Activated T-helper 1 cell treated with anti-CD3 and anti-CD28 coated beads, Interleukin-12 subunit alpha, Interleukin-12 subunit beta, Interleukin-2, Interleukin-4 antibody, amounts not matched to agents 30 ng/mL and 10 ng/mL and 1 ng/mL, durations not matched to agents 14 hours and 24 hours and 36 hours (primary cell): ENCODE results near the gene ZNF12. TPM values are rescaled to one million over a fixed set of nuclear protein-coding genes. Genes with fewer than 3 reads are reported as not detected.

ENCODE experiments used
- DNase-seq: peaks from one replicate; pipeline ENCODE4 v3.0.0; 2021; ENCODE audit warnings: low spot score
- H3K27ac Mint-ChIP-seq: one replicate; pipeline ENCODE4 v1.8.0; 2021; ENCODE audit warnings: mild to moderate bottlenecking, mixed read lengths
- H3K27me3 Mint-ChIP-seq: one replicate; pipeline ENCODE4 v1.8.0; 2022; ENCODE audit warnings: mild to moderate bottlenecking, moderate library complexity, mixed read lengths; ENCODE audit not compliant: insufficient read depth
- H3K36me3 Mint-ChIP-seq: one replicate; pipeline ENCODE4 v1.8.0; 2021; ENCODE audit warnings: low read depth, mixed read lengths
- H3K4me1 Mint-ChIP-seq: one replicate; pipeline ENCODE4 v1.8.0; 2021; ENCODE audit warnings: low read depth, mixed read lengths
- H3K4me3 Mint-ChIP-seq: one replicate; pipeline ENCODE4 v1.8.0; 2021; ENCODE audit warnings: mild to moderate bottlenecking, moderate library complexity, mixed read lengths
- H3K9me3 Mint-ChIP-seq: one replicate; pipeline ENCODE4 v1.8.0; 2021; ENCODE audit warnings: mixed read lengths
- intact Hi-C: fragments of 100-400 bp; cut with micrococcal nuclease; formaldehyde crosslinking; loops from one replicate; pipeline ENCODE4 v1.15.1; 2024
- total RNA-seq: library from RNA; stranded (reverse); gene quantifications from 2 replicates; pipeline ENCODE4 v1.2.3, GENCODE V29; 2022

The ZNF12 gene
- total RNA-seq, 1 donor from 2014 or later, result 19.7 TPM

- H3K36me3 Mint-ChIP-seq, result peaks cover 42% of the 10 kb centered on the region
- intact Hi-C loops, result loop anchor here (10.0 kb wide), 1 partner anchor 65 kb away; the partner anchor contains the start of gene ZDHHC4
- H3K4me1 Mint-ChIP-seq, result peaks cover 19% of the 10 kb centered on the region
- H3K4me3 Mint-ChIP-seq, result peak overlapping the region; percentile 84
- no peaks in the 10 kb centered on the region for H3K9me3 Mint-ChIP-seq
- DNase-seq, result no peak
- no peaks in the 10 kb centered on the region for H3K27me3 Mint-ChIP-seq
- no peak overlapping the region for H3K27ac Mint-ChIP-seq
Observed at GRCh38 chr7:6639627-6640026, 67.1 kb downstream of the ZNF12 start.

- DNase-seq, result no peak
- Mint-ChIP-seq H3K27me3 (no peaks in the 10 kb centered on the region), H3K27ac (no peak overlapping the region), H3K4me3 (peak overlapping the region; percentile 84), H3K36me3 (peaks cover 37% of the 10 kb centered on the region), H3K4me1 (peaks cover 19% of the 10 kb centered on the region), H3K9me3 (no peaks in the 10 kb centered on the region)
- intact Hi-C loops, result loop anchor here (10.0 kb wide), 1 partner anchor 64 kb away; the partner anchor contains the start of gene ZDHHC4
Observed at GRCh38 chr7:6639032-6639431, 67.7 kb downstream of the ZNF12 start.

Other genes starting within 250 kb of the ZNF12 start
- gene KDELR2, start 222.8 kb downstream of the ZNF12 start, total RNA-seq, result 73.0 and 74.6 TPM in 2 replicates
- 0.08 and 0.12 TPM in 2 replicates for gene GRID2IP, start 155.5 kb downstream of the ZNF12 start, total RNA-seq
- 21.0 and 24.6 TPM in 2 replicates for gene ZDHHC4, start 129.5 kb downstream of the ZNF12 start, total RNA-seq
- gene INTS15, start 116.9 kb downstream of the ZNF12 start, total RNA-seq, result 44.6 and 46.6 TPM in 2 replicates
- 0.41 and 0.42 TPM in 2 replicates for gene ZNF853, start 91.3 kb downstream of the ZNF12 start, total RNA-seq
- gene ZNF316, start 69.6 kb downstream of the ZNF12 start, total RNA-seq, result 30.7 and 33.8 TPM in 2 replicates
- 0.20 and 0.29 TPM in 2 replicates for gene RSPH10B2, start 47.2 kb upstream of the ZNF12 start, total RNA-seq
- gene CCZ1B, start 119.3 kb upstream of the ZNF12 start, total RNA-seq, result 78.5 and 94.8 TPM in 2 replicates